ENCODE results near the gene MIER3.

The MIER3 gene

DNA sequence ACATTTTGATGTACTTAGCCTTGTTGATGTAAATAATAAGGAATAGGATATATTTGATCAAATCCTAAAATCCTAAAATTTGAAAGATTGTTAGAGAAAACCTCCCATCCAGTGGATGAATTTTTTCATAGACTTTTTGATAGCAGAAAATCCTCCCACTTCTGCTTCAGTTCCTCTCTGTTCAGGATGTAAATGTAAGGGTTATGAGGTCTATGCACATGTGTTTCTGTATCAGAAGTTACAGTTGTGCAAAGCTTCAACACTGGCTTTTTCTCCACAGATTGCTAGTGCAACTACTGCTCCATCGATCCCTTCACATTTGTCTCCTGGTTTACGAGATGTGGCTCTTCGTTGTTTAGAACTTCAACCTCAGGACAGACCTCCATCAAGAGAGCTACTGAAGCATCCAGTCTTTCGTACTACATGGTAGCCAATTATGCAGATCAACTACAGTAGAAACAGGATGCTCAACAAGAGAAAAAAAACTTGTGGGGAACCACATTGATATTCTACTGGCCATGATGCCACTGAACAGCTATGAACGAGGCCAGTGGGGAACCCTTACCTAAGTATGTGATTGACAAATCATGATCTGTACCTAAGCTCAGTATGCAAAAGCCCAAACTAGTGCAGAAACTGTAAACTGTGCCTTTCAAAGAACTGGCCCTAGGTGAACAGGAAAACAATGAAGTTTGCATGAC, 58.5 kb downstream of the MIER3 start:
- DNase-seq = no peak

GRCh38 chr5:56881571-56881970, 70.4 kb downstream of the MIER3 start:
- DNase-seq = no peak

GRCh38 chr5:56876327-56876726, 75.6 kb downstream of the MIER3 start:
- DNase-seq = no peak

- DNase-seq = no peak
Measured at GRCh38 chr5:56873056-56873455, 78.9 kb downstream of the MIER3 start.

DNA sequence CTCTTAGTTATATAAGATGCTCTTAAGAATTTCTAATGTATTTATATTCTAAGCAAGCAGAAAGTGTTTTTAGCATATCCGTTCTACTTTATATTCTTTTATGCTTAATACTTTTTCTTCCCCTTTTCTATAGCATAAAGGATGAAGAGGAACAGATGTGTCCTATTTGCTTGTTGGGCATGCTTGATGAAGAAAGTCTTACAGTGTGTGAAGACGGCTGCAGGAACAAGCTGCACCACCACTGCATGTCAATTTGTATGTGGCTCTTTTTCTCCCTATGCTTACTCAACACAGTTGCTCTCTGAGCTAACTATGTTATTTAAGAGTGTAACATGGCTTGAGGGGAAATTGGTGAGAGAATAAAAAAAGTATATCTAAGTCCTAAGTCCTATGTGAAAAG, 80.1 kb downstream of the MIER3 start:
- no peak for DNase-seq

Measured in NCI-H1417 treated with DMSO at 0.1 percent for 48 hours (cell line).